GM15510 (cell line): ENCODE results near the gene VPS16.

Experiments used
- POLR2A ChIP-seq: IDR thresholded peaks from 3 replicates; pipeline ENCODE4 v1.6.1; 2011; ENCODE audit warnings: borderline replicate concordance; ENCODE audit not compliant: insufficient read length; ENCODE audit errors: extremely low read depth

The VPS16 gene

GRCh38 chr20:2872459-2873009, 32.0 kb downstream of the VPS16 start:
- no peak for TF ChIP-seq POLR2A

GRCh38 chr20:2873010-2873746, 32.6 kb downstream of the VPS16 start, which contains the start of gene PTPRA:
Gene PTPRA, plus strand, starts transcription at chr20:2873481. Its CDS starts 90,797 bp downstream, at chr20:2964278.
- TF ChIP-seq POLR2A: peak; percentile 99

GRCh38 chr20:2873747-2874041, 33.1 kb downstream of the VPS16 start:
- TF ChIP-seq POLR2A: no peak

GRCh38 chr20:2874456-2874855, 33.9 kb downstream of the VPS16 start:
- TF ChIP-seq POLR2A: no peak

- no peak for TF ChIP-seq POLR2A
These were observed 35.2 kb downstream of the VPS16 start for GRCh38 chr20:2875690-2876203.

- no peak for TF ChIP-seq POLR2A
These were observed 38.0 kb downstream of the VPS16 start for GRCh38 chr20:2878515-2878914.

GRCh38 chr20:2879146-2879545, 38.6 kb downstream of the VPS16 start:
- no peak for TF ChIP-seq POLR2A

- no peak for TF ChIP-seq POLR2A
These were observed 40.1 kb downstream of the VPS16 start for GRCh38 chr20:2880650-2881049.

GRCh38 chr20:2883726-2884637, 43.4 kb downstream of the VPS16 start:
- no peak for TF ChIP-seq POLR2A

GRCh38 chr20:2887715-2888114, 47.2 kb downstream of the VPS16 start:
- TF ChIP-seq POLR2A: no peak

GRCh38 chr20:2888224-2888955, 47.8 kb downstream of the VPS16 start:
- no peak for TF ChIP-seq POLR2A

- TF ChIP-seq POLR2A: no peak
These were observed 48.7 kb downstream of the VPS16 start for GRCh38 chr20:2889209-2889608.

- TF ChIP-seq POLR2A: no peak
These were observed 49.3 kb downstream of the VPS16 start for GRCh38 chr20:2889797-2890196.

- TF ChIP-seq POLR2A: no peak
These were observed 50.2 kb downstream of the VPS16 start for GRCh38 chr20:2890742-2891141.

- no peak for TF ChIP-seq POLR2A
These were observed 50.8 kb downstream of the VPS16 start for GRCh38 chr20:2891343-2891742.

- no peak for TF ChIP-seq POLR2A
These were observed 51.8 kb downstream of the VPS16 start for GRCh38 chr20:2892376-2892775.

- no peak for TF ChIP-seq POLR2A
These were observed 53.7 kb downstream of the VPS16 start for GRCh38 chr20:2894221-2894620.
